Uterus (tissue), 4 donors: Measurements from ENCODE around the gene SPATA3. TPM values are rescaled to one million over a fixed set of nuclear protein-coding genes. Genes with fewer than 3 reads are reported as not detected.

Experiments used
- DNase-seq, 2 donors: peaks; one replicate each; pipeline ENCODE4 v3.0.0-alpha.2; 2019 to 2020
- H3K27ac ChIP-seq, 2 donors: fragments of 200-600 bp; sonication (generic); 1 replicate in 1 of 2; 2 replicates in 1 of 2; pipeline ENCODE4 v1.5.1; 2016 to 2018
- H3K27me3 ChIP-seq, 2 donors: fragments of 200-600 bp; sonication (generic); one replicate each; pipeline ENCODE4 v1.5.1; 2018 to 2019; ENCODE audit warnings: control low read depth in 1 of 2
- H3K36me3 ChIP-seq, 2 donors: fragments of 200-600 bp; sonication (generic); one replicate each; pipeline ENCODE4 v1.5.1; 2019; ENCODE audit warnings: control low read depth in 1 of 2
- H3K4me1 ChIP-seq, 2 donors: fragments of 200-600 bp; sonication (generic); one replicate each; pipeline ENCODE4 v1.5.1; 2018 to 2019; ENCODE audit warnings: control low read depth in 1 of 2
- H3K4me3 ChIP-seq, 2 donors: fragments of 200-600 bp; sonication (generic); 1 replicate in 1 of 2; 2 replicates in 1 of 2; pipeline ENCODE4 v1.5.1; 2018 to 2019; ENCODE audit warnings: mild to moderate bottlenecking in 1 of 2
- H3K9me3 ChIP-seq, 2 donors: fragments of 200-600 bp; sonication (generic); one replicate each; pipeline ENCODE4 v1.5.1; 2019; ENCODE audit warnings: control low read depth in 1 of 2
- POLR2A ChIP-seq, 2 donors: fragments of 450-650 bp; IDR thresholded peaks; one replicate each; pipeline ENCODE4 v1.6.1; 2016; ENCODE audit warnings: antibody characterized with exemption in 2 of 2, mild to moderate bottlenecking in 1 of 2, moderate library complexity in 1 of 2
- intact Hi-C: fragments of 100-400 bp; cut with DNase I; formaldehyde crosslinking; loops from one replicate; pipeline ENCODE4 v1.15.1; 2023; ENCODE audit warnings: low total_unique reads
- total RNA-seq, 4 donors: library from RNA; depleted of rRNA in 3 of 4; stranded (reverse); fragments of >200 nt in 3 of 4; gene quantifications; one replicate each; pipeline versions ENCODE4 v1.1.0 to v1.2.4, GENCODE V29; 2014 to 2023
- TF ChIP-seq, protein P1 (sequence below), 4 experiments: fragments of 200-600 bp in 2 of 4; fragments of 450-650 bp in 2 of 4; sonication (generic) in 2 of 4; IDR thresholded peaks; one replicate each; pipeline ENCODE4 v1.5.1; 2016 to 2019; ENCODE audit warnings: antibody characterized with exemption in 4 of 4, mild to moderate bottlenecking in 2 of 4, moderate library complexity in 1 of 4
- donor health status: DM: yes; HTN: yes; CAD: no.

Gene SPATA3
- total RNA-seq, 4 donors from 2014 or later: not detected

DNA sequence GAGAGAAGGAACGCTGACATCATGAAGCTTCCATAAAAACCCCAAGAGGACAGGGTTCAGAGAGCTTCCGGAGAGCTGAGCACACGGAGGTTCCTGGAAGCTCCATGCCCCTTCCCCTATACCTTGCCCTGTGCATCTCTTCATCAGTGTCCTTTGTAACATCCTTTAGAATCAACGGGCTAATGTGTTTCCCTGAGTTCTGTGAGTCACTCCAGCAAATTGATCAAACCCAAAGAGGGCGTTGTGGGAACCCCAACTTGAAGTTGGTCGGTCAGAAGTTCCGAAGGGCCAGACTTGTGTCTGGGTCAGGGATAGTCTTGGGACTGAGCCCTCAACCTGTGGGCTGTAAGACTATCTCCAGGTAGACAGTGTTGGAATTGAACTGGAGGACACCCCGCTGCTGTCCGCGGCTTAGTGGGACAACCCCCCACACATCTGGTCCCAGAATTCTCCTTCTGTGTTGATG lies 45.0 kb upstream of the SPATA3 start:
- Histone ChIP-seq H3K9me3 (no peaks in the 10 kb centered on the region), H3K36me3 (no peaks in the 10 kb centered on the region), H3K4me3 (no peak overlapping the region), H3K4me1 (no peaks in the 10 kb centered on the region), H3K27ac (no peak overlapping the region), H3K27me3 (no peaks in the 10 kb centered on the region)
- intact Hi-C loops: no loop called here
- DNase-seq: no peak
- TF ChIP-seq, protein P1, sequence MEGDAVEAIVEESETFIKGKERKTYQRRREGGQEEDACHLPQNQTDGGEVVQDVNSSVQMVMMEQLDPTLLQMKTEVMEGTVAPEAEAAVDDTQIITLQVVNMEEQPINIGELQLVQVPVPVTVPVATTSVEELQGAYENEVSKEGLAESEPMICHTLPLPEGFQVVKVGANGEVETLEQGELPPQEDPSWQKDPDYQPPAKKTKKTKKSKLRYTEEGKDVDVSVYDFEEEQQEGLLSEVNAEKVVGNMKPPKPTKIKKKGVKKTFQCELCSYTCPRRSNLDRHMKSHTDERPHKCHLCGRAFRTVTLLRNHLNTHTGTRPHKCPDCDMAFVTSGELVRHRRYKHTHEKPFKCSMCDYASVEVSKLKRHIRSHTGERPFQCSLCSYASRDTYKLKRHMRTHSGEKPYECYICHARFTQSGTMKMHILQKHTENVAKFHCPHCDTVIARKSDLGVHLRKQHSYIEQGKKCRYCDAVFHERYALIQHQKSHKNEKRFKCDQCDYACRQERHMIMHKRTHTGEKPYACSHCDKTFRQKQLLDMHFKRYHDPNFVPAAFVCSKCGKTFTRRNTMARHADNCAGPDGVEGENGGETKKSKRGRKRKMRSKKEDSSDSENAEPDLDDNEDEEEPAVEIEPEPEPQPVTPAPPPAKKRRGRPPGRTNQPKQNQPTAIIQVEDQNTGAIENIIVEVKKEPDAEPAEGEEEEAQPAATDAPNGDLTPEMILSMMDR (IDR thresholded peaks at IDR 0.05): no peak
- no peak for TF ChIP-seq POLR2A (IDR thresholded peaks at IDR 0.05)

DNA sequence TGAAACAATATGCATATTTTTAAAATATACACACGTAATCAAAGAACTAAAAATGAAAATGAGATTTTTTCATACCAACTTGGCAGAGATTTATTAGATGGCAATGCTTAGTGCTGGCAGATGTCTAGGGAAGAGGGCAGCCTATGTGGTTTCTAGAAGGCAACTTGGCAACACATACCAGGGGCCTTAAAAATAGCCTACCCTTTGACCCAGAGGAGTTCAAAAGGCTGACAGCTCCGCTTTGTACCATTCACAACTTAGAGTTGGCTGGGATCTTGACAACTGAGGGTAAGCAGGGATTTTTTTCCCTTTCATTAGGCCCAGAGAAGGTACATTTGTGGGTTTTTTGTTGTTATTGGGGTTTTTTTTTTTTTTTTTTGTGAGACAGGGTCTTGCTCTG lies 44.5 kb upstream of the SPATA3 start:
- Histone ChIP-seq H3K9me3 (no peaks in the 10 kb centered on the region), H3K4me3 (no peak overlapping the region), H3K27me3 (no peaks in the 10 kb centered on the region), H3K27ac (no peak overlapping the region), H3K36me3 (no peaks in the 10 kb centered on the region), H3K4me1 (no peaks in the 10 kb centered on the region)
- intact Hi-C loops: no loop called here
- no peak for DNase-seq
- TF ChIP-seq, protein P1 (IDR thresholded peaks at IDR 0.05): no peak
- TF ChIP-seq POLR2A (IDR thresholded peaks at IDR 0.05): no peak

DNA sequence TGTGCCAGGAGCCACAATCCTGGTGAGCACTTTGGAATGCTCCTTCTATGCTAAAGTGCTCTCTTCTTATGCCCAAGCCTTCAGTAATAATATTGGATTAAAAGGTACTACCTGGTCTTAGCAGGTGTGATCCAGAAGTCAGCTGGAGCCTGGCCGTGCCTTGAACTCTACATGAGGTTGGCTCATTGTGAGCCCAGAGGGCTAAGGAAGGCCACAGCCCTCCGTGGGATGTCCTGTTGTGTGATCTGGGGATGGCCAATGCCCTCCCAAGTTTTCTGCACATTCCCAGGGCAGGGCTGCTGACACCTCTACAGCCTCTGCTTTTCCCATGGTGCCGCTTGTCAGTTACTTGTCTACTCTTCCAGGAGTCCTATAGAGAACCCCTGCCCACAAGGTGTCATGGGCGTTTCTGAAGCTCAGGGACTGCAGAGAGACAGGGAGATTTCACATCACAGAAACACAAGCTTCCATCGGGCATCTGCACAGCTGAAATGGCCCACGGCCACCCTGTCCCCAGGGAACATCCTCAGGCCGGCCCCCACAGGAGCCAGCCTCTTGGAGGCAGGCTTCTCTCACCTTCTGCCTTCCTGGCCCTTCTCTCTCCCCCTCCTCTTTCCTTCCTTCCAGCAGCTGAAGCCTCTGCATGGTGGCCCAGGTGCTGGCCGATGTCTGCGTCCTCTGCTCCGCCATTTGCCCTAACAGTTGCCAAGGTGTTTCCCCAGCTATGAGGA lies 43.5 kb upstream of the SPATA3 start:
- no peak overlapping the region for H3K4me3 ChIP-seq
- intact Hi-C loops: no loop called here
- no peak overlapping the region for H3K27ac ChIP-seq
- no peak for TF ChIP-seq POLR2A (IDR thresholded peaks at IDR 0.05)
- TF ChIP-seq, protein P1 (IDR thresholded peaks at IDR 0.05): no peak
- no peaks in the 10 kb centered on the region for H3K4me1 ChIP-seq
- no peaks in the 10 kb centered on the region for H3K9me3 ChIP-seq
- no peaks in the 10 kb centered on the region for H3K27me3 ChIP-seq
- no peaks in the 10 kb centered on the region for H3K36me3 ChIP-seq
- DNase-seq: no peak

DNA sequence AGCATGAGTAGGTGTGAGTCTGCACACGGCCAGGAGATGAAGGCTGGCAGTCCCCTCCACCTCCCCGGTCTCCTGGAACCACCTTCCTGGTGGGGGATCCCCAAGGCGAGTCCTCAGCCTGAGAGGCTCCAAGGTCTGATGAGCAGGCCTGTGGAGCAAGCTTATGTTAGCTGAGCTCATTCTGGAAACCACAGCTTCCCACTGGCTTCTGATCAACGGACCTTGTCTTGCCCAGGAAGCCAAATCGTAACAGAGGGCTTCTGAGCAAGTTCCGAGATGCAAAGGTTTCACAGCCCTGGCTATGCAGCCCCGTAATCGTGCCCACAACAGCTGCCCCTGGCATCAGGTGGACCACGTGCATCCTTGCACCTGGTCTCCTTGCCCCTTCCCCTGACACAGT lies 42.1 kb upstream of the SPATA3 start:
- no peak for DNase-seq
- intact Hi-C loops: no loop called here

DNA sequence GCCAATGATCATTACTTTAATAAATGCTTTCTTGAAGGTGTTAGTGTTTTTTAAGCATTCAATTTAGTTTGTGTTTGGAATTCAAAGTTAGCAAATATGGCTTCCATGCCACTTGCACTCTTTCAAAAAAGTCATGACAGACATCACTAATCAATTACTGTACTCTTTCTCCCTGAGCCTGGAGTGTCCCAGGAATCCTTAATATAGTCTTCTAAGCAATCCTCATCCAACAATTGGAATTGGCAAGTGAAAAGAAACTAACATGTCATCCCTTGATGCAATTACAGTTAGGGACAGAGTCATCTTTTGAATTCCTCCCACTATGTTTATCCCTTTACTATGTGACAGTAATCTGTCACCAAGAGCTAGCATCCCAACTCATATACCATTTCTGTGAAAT lies 41.2 kb upstream of the SPATA3 start:
- TF ChIP-seq POLR2A (IDR thresholded peaks at IDR 0.05): no peak
- TF ChIP-seq, protein P1 (IDR thresholded peaks at IDR 0.05): no peak
- Histone ChIP-seq H3K27me3 (no peaks in the 10 kb centered on the region), H3K27ac (no peak overlapping the region), H3K4me3 (no peak overlapping the region), H3K9me3 (no peaks in the 10 kb centered on the region), H3K36me3 (no peaks in the 10 kb centered on the region), H3K4me1 (no peaks in the 10 kb centered on the region)
- intact Hi-C loops: no loop called here
- no peak for DNase-seq

More for the DNA sequence above, 42.1 kb upstream of the SPATA3 start:
- TF ChIP-seq POLR2A (IDR thresholded peaks at IDR 0.05): no peak
- TF ChIP-seq, protein P1 (IDR thresholded peaks at IDR 0.05): no peak
- H3K36me3 ChIP-seq: no peaks in the 10 kb centered on the region
- H3K27ac ChIP-seq: no peak overlapping the region
- no peak overlapping the region for H3K4me3 ChIP-seq
- no peaks in the 10 kb centered on the region for H3K27me3 ChIP-seq
- no peaks in the 10 kb centered on the region for H3K4me1 ChIP-seq
- H3K9me3 ChIP-seq: no peaks in the 10 kb centered on the region
